ENCODE data around the gene HABP4.

The HABP4 gene

GRCh38 chr9:96480736-96481135 is 30.8 kb downstream of the HABP4 start:
- no peak for FAIRE-seq

- no peak for FAIRE-seq
These were observed 32.5 kb downstream of the HABP4 start for GRCh38 chr9:96482476-96482875.

- FAIRE-seq, result no peak
These were observed 33.2 kb downstream of the HABP4 start for GRCh38 chr9:96483197-96483596.

GRCh38 chr9:96483733-96484390 is 33.9 kb downstream of the HABP4 start:
- no peak for FAIRE-seq

DNA sequence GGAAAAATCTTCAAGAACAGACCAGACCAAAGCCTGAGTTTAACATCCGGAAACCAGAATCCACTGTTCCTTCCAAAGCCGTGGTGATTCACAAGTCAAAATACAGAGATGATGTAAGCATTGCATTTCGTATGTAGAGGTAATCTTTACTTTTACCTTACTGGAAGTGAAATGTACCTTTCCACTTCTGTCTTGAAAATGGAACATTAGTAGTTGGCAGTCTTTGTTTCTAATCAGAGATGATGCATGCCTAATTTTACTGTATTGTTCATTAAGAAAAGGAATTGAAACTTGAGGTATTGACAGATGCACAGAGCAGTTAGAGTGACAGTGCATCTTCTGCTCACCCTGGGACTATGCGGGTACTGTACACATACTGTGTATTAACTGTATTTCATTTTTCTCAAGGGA is 34.6 kb downstream of the HABP4 start:
- FAIRE-seq, result no peak

- no peak for FAIRE-seq
These were observed 35.3 kb downstream of the HABP4 start for GRCh38 chr9:96485280-96485679.

GRCh38 chr9:96486386-96487028 is 36.5 kb downstream of the HABP4 start:
- no peak for FAIRE-seq

DNA sequence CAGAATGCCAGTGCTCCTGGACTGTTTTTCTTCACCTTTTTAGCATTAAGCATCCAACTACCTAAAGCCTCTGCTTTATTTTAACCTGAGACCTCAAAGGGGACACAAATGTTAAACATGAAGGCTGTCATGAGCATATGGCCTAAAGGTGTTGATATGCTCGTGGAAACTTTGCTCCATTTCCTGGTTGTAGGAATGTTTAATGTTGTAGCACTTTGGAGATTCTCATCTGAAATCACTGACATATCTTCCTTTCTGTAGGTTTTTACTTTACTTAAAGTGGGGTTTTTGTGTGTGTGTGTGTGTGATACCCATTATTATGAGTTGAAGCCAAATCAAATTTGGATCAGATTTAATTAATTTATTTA is 37.0 kb downstream of the HABP4 start:
- FAIRE-seq, result no peak

- no peak for FAIRE-seq
These were observed 38.0 kb downstream of the HABP4 start for GRCh38 chr9:96487949-96488348.

- FAIRE-seq, result no peak
These were observed 39.6 kb downstream of the HABP4 start for GRCh38 chr9:96489482-96489979.

GRCh38 chr9:96490534-96491078 is 40.6 kb downstream of the HABP4 start:
- FAIRE-seq, result no peak

GRCh38 chr9:96491079-96491879 is 41.3 kb downstream of the HABP4 start:
- FAIRE-seq, result no peak

- no peak for FAIRE-seq
These were observed 42.0 kb downstream of the HABP4 start for GRCh38 chr9:96491880-96492525.

DNA sequence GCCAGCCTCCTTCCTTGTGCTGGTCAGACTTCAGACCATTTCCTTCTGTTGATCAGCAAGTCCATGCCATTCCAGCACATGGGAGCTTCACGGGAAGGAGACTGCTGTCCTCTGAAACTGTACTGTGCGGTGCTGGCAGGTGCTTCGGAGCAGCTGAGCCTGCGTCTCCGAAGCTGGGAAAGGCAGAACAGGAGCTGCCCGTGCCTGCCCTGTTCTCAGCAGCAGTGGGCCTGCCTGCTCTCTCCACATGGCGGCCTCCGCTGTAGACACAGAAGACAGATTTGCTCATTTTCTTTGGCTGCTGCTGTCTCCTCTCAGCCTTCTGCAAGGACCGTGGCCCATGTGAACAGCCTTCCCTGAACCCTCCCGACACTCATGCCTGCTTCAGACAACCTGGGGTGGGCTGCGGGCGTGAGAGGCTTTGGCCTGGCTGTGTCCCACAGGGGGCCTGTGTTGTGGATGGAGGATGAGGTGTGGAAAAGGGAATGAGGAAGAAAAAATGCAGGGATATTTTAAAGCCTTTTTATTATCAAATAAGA is 43.1 kb downstream of the HABP4 start:
- FAIRE-seq, result no peak

DNA sequence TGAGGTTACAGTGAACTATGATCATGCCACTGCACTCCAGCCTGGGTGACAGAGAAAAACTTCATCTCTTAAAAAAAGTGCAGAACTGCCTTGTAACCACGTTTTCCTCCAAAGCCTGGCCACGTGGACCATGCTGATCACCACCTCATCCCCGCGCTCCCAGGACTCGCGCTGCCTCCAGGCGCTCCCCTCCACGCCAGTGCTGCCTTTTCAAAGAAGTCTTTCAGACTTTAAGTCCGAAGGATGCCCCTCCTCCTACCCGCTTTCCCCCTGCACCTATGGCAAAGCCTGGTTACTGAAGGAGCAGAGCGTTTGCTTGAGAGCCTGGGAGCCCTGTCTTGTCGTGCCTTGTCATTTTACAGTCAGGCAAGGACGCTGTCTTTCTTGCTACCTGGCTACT is 43.8 kb downstream of the HABP4 start:
- no peak for FAIRE-seq

DNA sequence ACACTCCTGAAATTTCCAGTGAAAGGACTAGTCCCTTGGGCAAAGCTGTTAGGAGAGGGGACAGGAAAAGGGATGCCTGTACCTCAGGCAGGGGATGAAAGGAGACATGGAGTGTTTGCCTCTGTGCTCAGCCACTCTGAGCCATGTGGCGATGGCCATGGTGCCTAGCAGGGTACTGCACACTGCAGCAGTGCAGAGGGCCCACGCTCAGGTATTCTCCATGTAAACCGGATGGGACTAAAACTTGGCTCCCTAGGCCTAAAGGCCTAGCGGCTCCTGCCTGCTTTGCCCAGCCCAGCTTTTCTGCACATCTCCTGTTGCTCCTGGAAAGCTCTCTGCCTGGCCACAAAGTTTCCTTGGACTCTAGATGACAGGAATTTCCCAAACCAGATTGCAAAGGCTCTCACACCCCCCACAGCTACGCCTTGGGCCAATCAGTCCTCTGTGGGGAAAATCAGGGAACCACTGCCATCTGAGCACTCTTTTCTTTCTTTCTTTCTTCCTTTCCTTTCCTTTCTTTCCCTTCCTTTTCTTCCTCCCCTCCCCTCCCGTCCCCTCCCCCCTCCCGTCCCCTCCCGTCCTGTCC is 44.3 kb downstream of the HABP4 start:
- no peak for FAIRE-seq

DNA sequence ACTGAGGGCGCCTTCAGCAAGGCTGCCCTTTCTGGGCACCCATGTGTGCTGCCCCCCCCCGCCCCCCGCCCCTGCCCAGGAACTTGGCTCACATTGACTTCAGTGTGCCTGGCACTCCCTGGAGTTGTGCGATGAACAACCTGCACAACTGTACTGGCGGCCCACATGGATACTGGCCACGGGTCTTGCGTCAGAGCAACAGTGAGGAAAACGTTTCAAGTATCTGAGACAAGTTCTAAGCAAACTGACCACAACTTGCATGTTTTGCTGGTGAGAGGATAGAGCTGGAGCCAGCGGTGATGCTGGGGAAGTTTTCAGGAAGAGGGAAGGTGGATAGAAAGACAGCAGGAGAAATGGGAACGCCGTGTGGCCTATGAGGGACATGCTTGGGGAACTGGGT is 45.4 kb downstream of the HABP4 start:
- FAIRE-seq, result no peak

DNA sequence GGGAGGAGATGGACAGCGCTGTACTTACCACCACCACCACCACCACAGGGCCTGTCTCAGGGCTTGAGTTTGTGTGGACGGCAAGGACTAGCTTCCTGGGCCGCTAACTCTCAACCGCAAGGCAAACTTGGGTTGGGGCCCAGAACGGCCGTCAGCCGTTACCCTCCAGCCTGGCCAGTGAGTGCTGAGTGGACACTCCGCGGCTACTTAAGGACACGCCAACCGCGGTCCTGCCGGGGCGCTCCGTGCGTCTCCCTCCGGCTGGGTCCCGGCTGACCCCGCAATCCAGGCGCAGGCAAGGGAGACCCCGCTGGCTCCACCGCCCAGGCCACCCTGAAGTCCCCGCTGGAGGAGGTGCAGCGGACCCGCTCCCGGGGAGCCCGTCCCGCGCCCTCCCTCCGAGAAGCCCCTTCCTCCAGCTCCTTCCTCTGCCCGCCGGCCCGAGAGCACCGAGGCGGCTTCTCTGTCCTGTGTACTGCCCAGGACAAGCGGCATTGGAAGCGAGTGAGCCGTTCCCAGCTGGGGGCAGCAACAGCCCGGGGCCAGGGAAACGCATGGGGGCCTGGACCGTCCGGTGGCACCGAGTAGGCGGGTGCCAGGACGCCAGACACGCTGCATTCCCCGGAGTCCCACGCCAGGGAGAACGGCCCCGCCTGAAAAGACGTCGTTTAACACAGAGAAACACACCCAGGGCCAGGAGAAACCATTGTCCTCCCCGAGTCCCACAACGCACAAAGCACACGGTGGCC is 46.6 kb downstream of the HABP4 start:
- FAIRE-seq, result no peak

GRCh38 chr9:96497117-96497399 is 47.1 kb downstream of the HABP4 start:
- FAIRE-seq, result no peak

DNA sequence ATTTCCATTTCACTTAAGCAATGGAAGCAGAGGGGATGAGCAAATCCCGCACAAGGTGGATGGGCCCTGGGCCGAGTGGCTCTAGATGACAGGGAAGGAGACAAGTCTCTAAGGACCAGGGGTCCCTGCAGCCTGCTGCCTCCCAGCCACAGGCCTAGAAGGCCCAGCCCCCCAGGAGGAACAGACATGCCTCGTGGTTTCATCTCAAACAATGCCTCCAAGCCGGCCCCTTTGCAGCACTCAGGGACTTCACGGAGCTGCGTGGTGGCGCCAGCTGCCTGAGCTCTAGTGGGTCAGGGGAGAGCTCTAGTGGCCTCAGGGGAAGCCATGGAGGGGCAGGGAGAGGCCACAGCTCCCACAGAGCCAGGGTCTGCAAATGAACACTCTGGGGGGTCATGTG is 48.8 kb downstream of the HABP4 start:
- FAIRE-seq, result no peak

DNA sequence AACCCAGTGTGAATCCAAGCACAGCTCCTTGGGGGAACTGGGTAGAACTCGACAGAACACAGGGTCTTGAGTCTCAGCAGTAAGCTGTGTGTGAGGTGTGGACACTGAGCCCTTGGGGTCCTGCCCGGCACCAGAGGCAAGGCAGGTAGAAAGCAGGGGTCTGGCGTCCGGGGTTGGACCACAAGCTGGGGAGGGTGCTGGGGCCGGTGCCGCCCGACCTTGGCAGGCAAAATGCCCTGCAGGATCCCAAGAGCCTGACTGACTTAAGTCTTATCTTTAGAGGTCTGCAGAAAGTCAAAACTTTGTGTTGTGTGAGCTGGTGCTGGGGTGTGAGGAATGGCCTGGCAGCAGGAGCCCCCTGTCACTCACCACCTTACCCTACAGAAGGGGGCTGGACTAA is 49.3 kb downstream of the HABP4 start:
- no peak for FAIRE-seq
